ENCODE results near the gene KCNN1.

The KCNN1 gene

GRCh38 chr19:18009412-18010066 lies 42.6 kb downstream of the KCNN1 start:
- Histone ChIP-seq H3K9ac (ENCODE audit: low read depth in 1 of 2, low read length in 2 of 2) (no peak overlapping the region), H3K27me3 (ENCODE audit: control insufficient read depth in 2 of 2, insufficient read depth in 2 of 2, low read length in 2 of 2) (no peaks in the 10 kb centered on the region), H3K27ac (ENCODE audit: low read depth in 2 of 2, low read length in 2 of 2) (peak overlapping the region in 1 of 2 donors; percentile 64), H3K4me3 (ENCODE audit: low read length in 2 of 2) (peak overlapping the region; percentile 64 to 65), H3K36me3 (ENCODE audit: control insufficient read depth in 2 of 2, insufficient read depth in 2 of 2, low read length in 2 of 2) (peaks cover 36 to 37% of the 10 kb centered on the region in 2 donors), H3K4me1 (ENCODE audit: control insufficient read depth in 2 of 2, insufficient read depth in 2 of 2, low read length in 2 of 2) (peaks cover 15 to 18% of the 10 kb centered on the region in 2 donors), H3K9me3 (ENCODE audit: control insufficient read depth in 2 of 2, low read length in 2 of 2) (no peaks in the 10 kb centered on the region)

- peaks cover 15 to 18% of the 10 kb centered on the region in 2 donors for H3K4me1 ChIP-seq (ENCODE audit: control insufficient read depth in 2 of 2, insufficient read depth in 2 of 2, low read length in 2 of 2)
- no peaks in the 10 kb centered on the region for H3K9me3 ChIP-seq (ENCODE audit: control insufficient read depth in 2 of 2, low read length in 2 of 2)
- no peaks in the 10 kb centered on the region for H3K27me3 ChIP-seq (ENCODE audit: control insufficient read depth in 2 of 2, insufficient read depth in 2 of 2, low read length in 2 of 2)
- H3K27ac ChIP-seq (ENCODE audit: low read depth in 2 of 2, low read length in 2 of 2) = peak overlapping the region in 1 of 2 donors; percentile 64
- H3K9ac ChIP-seq (ENCODE audit: low read depth in 1 of 2, low read length in 2 of 2) = peak overlapping the region in 1 of 2 donors; percentile 36
- H3K4me3 ChIP-seq (ENCODE audit: low read length in 2 of 2) = peak overlapping the region in 1 of 2 donors; percentile 3
- peaks cover 38 to 40% of the 10 kb centered on the region in 2 donors for H3K36me3 ChIP-seq (ENCODE audit: control insufficient read depth in 2 of 2, insufficient read depth in 2 of 2, low read length in 2 of 2)
Observed at GRCh38 chr19:18010149-18010548, 43.2 kb downstream of the KCNN1 start.

- peaks cover 2 to 5% of the 10 kb centered on the region in 2 donors for H3K4me1 ChIP-seq (ENCODE audit: control insufficient read depth in 2 of 2, insufficient read depth in 2 of 2, low read length in 2 of 2)
- no peaks in the 10 kb centered on the region for H3K27me3 ChIP-seq (ENCODE audit: control insufficient read depth in 2 of 2, insufficient read depth in 2 of 2, low read length in 2 of 2)
- H3K27ac ChIP-seq (ENCODE audit: low read depth in 2 of 2, low read length in 2 of 2) = peak overlapping the region; percentile 16 to 50
- H3K4me3 ChIP-seq (ENCODE audit: low read length in 2 of 2) = no peak overlapping the region
- H3K9me3 ChIP-seq (ENCODE audit: control insufficient read depth in 2 of 2, low read length in 2 of 2) = no peaks in the 10 kb centered on the region
- H3K9ac ChIP-seq (ENCODE audit: low read depth in 1 of 2, low read length in 2 of 2) = no peak overlapping the region
- peaks cover 40 to 44% of the 10 kb centered on the region in 2 donors for H3K36me3 ChIP-seq (ENCODE audit: control insufficient read depth in 2 of 2, insufficient read depth in 2 of 2, low read length in 2 of 2)
Observed at GRCh38 chr19:18013210-18014111, 46.6 kb downstream of the KCNN1 start.

- H3K4me3 ChIP-seq (ENCODE audit: low read length in 2 of 2) = no peak overlapping the region
- no peak overlapping the region for H3K9ac ChIP-seq (ENCODE audit: low read depth in 1 of 2, low read length in 2 of 2)
Observed at GRCh38 chr19:18014197-18014596, 47.3 kb downstream of the KCNN1 start.

GRCh38 chr19:18016209-18016910 lies 49.5 kb downstream of the KCNN1 start:
- H3K27me3 ChIP-seq (ENCODE audit: control insufficient read depth in 2 of 2, insufficient read depth in 2 of 2, low read length in 2 of 2) = no peaks in the 10 kb centered on the region
- H3K9me3 ChIP-seq (ENCODE audit: control insufficient read depth in 2 of 2, low read length in 2 of 2) = no peaks in the 10 kb centered on the region
- H3K9ac ChIP-seq (ENCODE audit: low read depth in 1 of 2, low read length in 2 of 2) = no peak overlapping the region
- H3K4me3 ChIP-seq (ENCODE audit: low read length in 2 of 2) = no peak overlapping the region
- H3K27ac ChIP-seq (ENCODE audit: low read depth in 2 of 2, low read length in 2 of 2) = peak overlapping the region; percentile 46 to 71
- H3K4me1 ChIP-seq (ENCODE audit: control insufficient read depth in 2 of 2, insufficient read depth in 2 of 2, low read length in 2 of 2) = peaks cover 10 to 14% of the 10 kb centered on the region in 2 donors
- H3K36me3 ChIP-seq (ENCODE audit: control insufficient read depth in 2 of 2, insufficient read depth in 2 of 2, low read length in 2 of 2) = peaks cover 20 to 23% of the 10 kb centered on the region in 2 donors

More at GRCh38 chr19:18014197-18014596, 47.3 kb downstream of the KCNN1 start:
- Histone ChIP-seq H3K4me1 (ENCODE audit: control insufficient read depth in 2 of 2, insufficient read depth in 2 of 2, low read length in 2 of 2) (peaks cover 0 to under 1% of the 10 kb centered on the region in 2 donors), H3K27ac (ENCODE audit: low read depth in 2 of 2, low read length in 2 of 2) (peak overlapping the region; percentile 16 to 50), H3K27me3 (ENCODE audit: control insufficient read depth in 2 of 2, insufficient read depth in 2 of 2, low read length in 2 of 2) (no peaks in the 10 kb centered on the region), H3K9me3 (ENCODE audit: control insufficient read depth in 2 of 2, low read length in 2 of 2) (no peaks in the 10 kb centered on the region), H3K36me3 (ENCODE audit: control insufficient read depth in 2 of 2, insufficient read depth in 2 of 2, low read length in 2 of 2) (peaks cover 33 to 40% of the 10 kb centered on the region in 2 donors)

GRCh38 chr19:18017275-18018083 lies 50.6 kb downstream of the KCNN1 start:
- no peaks in the 10 kb centered on the region for H3K27me3 ChIP-seq (ENCODE audit: control insufficient read depth in 2 of 2, insufficient read depth in 2 of 2, low read length in 2 of 2)
- H3K4me1 ChIP-seq (ENCODE audit: control insufficient read depth in 2 of 2, insufficient read depth in 2 of 2, low read length in 2 of 2) = peaks cover 18 to 24% of the 10 kb centered on the region in 2 donors
- no peaks in the 10 kb centered on the region for H3K9me3 ChIP-seq (ENCODE audit: control insufficient read depth in 2 of 2, low read length in 2 of 2)
- H3K36me3 ChIP-seq (ENCODE audit: control insufficient read depth in 2 of 2, insufficient read depth in 2 of 2, low read length in 2 of 2) = peaks cover 18 to 20% of the 10 kb centered on the region in 2 donors
- H3K9ac ChIP-seq (ENCODE audit: low read depth in 1 of 2, low read length in 2 of 2) = no peak overlapping the region
- no peak overlapping the region for H3K4me3 ChIP-seq (ENCODE audit: low read length in 2 of 2)
- H3K27ac ChIP-seq (ENCODE audit: low read depth in 2 of 2, low read length in 2 of 2) = peak overlapping the region; percentile 46 to 71

GRCh38 chr19:18020212-18021085 lies 53.5 kb downstream of the KCNN1 start:
- peaks cover 28 to 31% of the 10 kb centered on the region in 2 donors for H3K4me1 ChIP-seq (ENCODE audit: control insufficient read depth in 2 of 2, insufficient read depth in 2 of 2, low read length in 2 of 2)
- H3K27ac ChIP-seq (ENCODE audit: low read depth in 2 of 2, low read length in 2 of 2) = peak overlapping the region; percentile 82 to 90

GRCh38 chr19:18021121-18021755 lies 54.3 kb downstream of the KCNN1 start:
- Histone ChIP-seq H3K36me3 (ENCODE audit: control insufficient read depth in 2 of 2, insufficient read depth in 2 of 2, low read length in 2 of 2) (no peaks in the 10 kb centered on the region), H3K27me3 (ENCODE audit: control insufficient read depth in 2 of 2, insufficient read depth in 2 of 2, low read length in 2 of 2) (no peaks in the 10 kb centered on the region), H3K9me3 (ENCODE audit: control insufficient read depth in 2 of 2, low read length in 2 of 2) (no peaks in the 10 kb centered on the region), H3K4me3 (ENCODE audit: low read length in 2 of 2) (peak overlapping the region; percentile 2 to 50), H3K9ac (ENCODE audit: low read depth in 1 of 2, low read length in 2 of 2) (peak overlapping the region; percentile 60 to 63), H3K4me1 (ENCODE audit: control insufficient read depth in 2 of 2, insufficient read depth in 2 of 2, low read length in 2 of 2) (peaks cover 28 to 31% of the 10 kb centered on the region in 2 donors), H3K27ac (ENCODE audit: low read depth in 2 of 2, low read length in 2 of 2) (peak overlapping the region; percentile 82 to 90)

More at GRCh38 chr19:18020212-18021085, 53.5 kb downstream of the KCNN1 start:
- Histone ChIP-seq H3K27me3 (ENCODE audit: control insufficient read depth in 2 of 2, insufficient read depth in 2 of 2, low read length in 2 of 2) (no peaks in the 10 kb centered on the region), H3K36me3 (ENCODE audit: control insufficient read depth in 2 of 2, insufficient read depth in 2 of 2, low read length in 2 of 2) (peaks cover 0 to 1% of the 10 kb centered on the region in 2 donors), H3K9me3 (ENCODE audit: control insufficient read depth in 2 of 2, low read length in 2 of 2) (no peaks in the 10 kb centered on the region), H3K9ac (ENCODE audit: low read depth in 1 of 2, low read length in 2 of 2) (peak overlapping the region in 1 of 2 donors; percentile 63), H3K4me3 (ENCODE audit: low read length in 2 of 2) (peak overlapping the region in 1 of 2 donors; percentile 2)
